GM19324 (cell line): ENCODE measurements around the gene GABARAP.
"Not testable (repeated sequence)": the region's sequence is repeated elsewhere in the genome, so short reads cannot be mapped to it uniquely, and the experiment has no call there.

Source experiments
- ATAC-seq: cut with Tn5 transposase; IDR thresholded peaks from one replicate; pipeline ENCODE4 v1.9.1; 2021; ENCODE audit warnings: mild to moderate bottlenecking, moderate library complexity; ENCODE audit not compliant: unreplicated experiment, low FRiP score

GABARAP gene

GRCh38 chr17:7261379-7262191 lies 19.3 kb upstream of the GABARAP start:
- ATAC-seq: no peak

GRCh38 chr17:7260651-7261378 lies 18.6 kb upstream of the GABARAP start:
- ATAC-seq: no peak

- no peak for ATAC-seq
Observed at GRCh38 chr17:7260151-7260550, 17.9 kb upstream of the GABARAP start.

GRCh38 chr17:7259555-7259889 lies 17.3 kb upstream of the GABARAP start:
- ATAC-seq: no peak

GRCh38 chr17:7258731-7259554 lies 16.7 kb upstream of the GABARAP start:
- ATAC-seq: no peak

- no peak for ATAC-seq
Observed at GRCh38 chr17:7256766-7257456, 14.7 kb upstream of the GABARAP start.

GRCh38 chr17:7254511-7254910 lies 12.3 kb upstream of the GABARAP start:
- no peak for ATAC-seq

- no peak for ATAC-seq
Observed at GRCh38 chr17:7253082-7253481, 10.8 kb upstream of the GABARAP start.

GRCh38 chr17:7252176-7253043 lies 10.2 kb upstream of the GABARAP start, which contains the start of gene ELP5:
Gene ELP5 (plus strand): TSS chr17:7252215. CDS start chr17:7252551, 336 bp downstream.
- ATAC-seq: peak; percentile 60

GRCh38 chr17:7251661-7252175 lies 9.5 kb upstream of the GABARAP start, which contains the start of gene CTDNEP1:
Gene CTDNEP1 (minus strand): TSS chr17:7251734. CDS start chr17:7251296, 438 bp downstream.
- ATAC-seq: peak; percentile 84

- ATAC-seq: no peak
Observed at GRCh38 chr17:7250695-7251627, 8.7 kb upstream of the GABARAP start.

- no peak for ATAC-seq
Observed at GRCh38 chr17:7249830-7250229, 7.6 kb upstream of the GABARAP start.

GRCh38 chr17:7249214-7249613 lies 7.0 kb upstream of the GABARAP start:
- no peak for ATAC-seq

GRCh38 chr17:7248796-7249195 lies 6.5 kb upstream of the GABARAP start:
- no peak for ATAC-seq

GRCh38 chr17:7246779-7247178 lies 4.5 kb upstream of the GABARAP start:
- no peak for ATAC-seq

- ATAC-seq: not testable (repeated sequence)
Observed at GRCh38 chr17:7243838-7244237, 1.6 kb upstream of the GABARAP start.

- no peak for ATAC-seq
Observed at GRCh38 chr17:7243453-7243729, 1.1 kb upstream of the GABARAP start.

GRCh38 chr17:7242717-7243452 lies 636 bp upstream of the GABARAP start:
- ATAC-seq: peak; percentile 46
